Measurements from ENCODE around the gene CEP95.
"Not testable (repeated sequence)": the region's sequence is repeated elsewhere in the genome, so short reads cannot be mapped to it uniquely, and the experiment has no call there.

CEP95 gene

GRCh38 chr17:64506576-64507412 is at the start of gene CEP95:
Gene CEP95 (plus strand): TSS chr17:64506977. CDS start chr17:64507098, 121 bp downstream.
- POLR2A ChIA-PET, result interaction anchor here (0.7 to 4.0 kb wide), 10 partner anchors 9 to 446 kb away, joined by 3 to 89 read pairs (median 4); partner anchors contain the start of gene POLG2
- CTCF ChIA-PET, result interaction anchor here (0.7 to 1.9 kb wide), 8 partner anchors 8 to 142 kb away, joined by 3 to 9 read pairs (median 4); partner anchors contain the start of gene POLG2
- peak; percentile 94 for DNase-seq (ENCODE audit: extremely low spot score)
- TF ChIP-seq, protein P1, sequence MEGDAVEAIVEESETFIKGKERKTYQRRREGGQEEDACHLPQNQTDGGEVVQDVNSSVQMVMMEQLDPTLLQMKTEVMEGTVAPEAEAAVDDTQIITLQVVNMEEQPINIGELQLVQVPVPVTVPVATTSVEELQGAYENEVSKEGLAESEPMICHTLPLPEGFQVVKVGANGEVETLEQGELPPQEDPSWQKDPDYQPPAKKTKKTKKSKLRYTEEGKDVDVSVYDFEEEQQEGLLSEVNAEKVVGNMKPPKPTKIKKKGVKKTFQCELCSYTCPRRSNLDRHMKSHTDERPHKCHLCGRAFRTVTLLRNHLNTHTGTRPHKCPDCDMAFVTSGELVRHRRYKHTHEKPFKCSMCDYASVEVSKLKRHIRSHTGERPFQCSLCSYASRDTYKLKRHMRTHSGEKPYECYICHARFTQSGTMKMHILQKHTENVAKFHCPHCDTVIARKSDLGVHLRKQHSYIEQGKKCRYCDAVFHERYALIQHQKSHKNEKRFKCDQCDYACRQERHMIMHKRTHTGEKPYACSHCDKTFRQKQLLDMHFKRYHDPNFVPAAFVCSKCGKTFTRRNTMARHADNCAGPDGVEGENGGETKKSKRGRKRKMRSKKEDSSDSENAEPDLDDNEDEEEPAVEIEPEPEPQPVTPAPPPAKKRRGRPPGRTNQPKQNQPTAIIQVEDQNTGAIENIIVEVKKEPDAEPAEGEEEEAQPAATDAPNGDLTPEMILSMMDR (IDR thresholded peaks at IDR 0.05; ENCODE audit: control extremely low read depth, extremely low read depth, low read depth, missing control alignments), result no peak

DNA sequence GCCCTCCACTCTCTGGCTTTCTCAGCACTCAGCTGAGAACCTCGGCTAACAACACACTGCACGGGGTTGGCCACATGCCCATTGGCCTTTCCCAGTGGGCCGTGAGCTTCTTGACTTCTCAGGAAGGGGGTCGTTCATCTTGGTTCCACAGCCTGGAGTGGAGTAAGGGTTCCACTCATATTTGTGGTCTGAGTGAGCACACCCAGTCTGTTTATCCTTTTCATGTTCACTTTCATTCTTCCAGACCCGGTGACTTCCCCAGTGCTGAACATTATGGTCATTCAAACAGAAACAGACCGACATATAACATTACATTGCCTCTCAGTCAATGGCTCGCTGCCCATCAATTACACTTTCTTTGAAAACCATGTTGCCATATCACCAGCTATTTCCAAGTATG is 49.6 kb upstream of the CEP95 start:
- no peak for DNase-seq (ENCODE audit: extremely low spot score)
- POLR2A ChIA-PET, result no interaction called here
- CTCF ChIA-PET, result interaction anchor here (1.5 to 5.1 kb wide), 4 partner anchors 30 to 38 kb away, joined by 3 to 24 read pairs (median 4); no protein-coding TSS in a partner anchor
- TF ChIP-seq, protein P1 (IDR thresholded peaks at IDR 0.05; ENCODE audit: control extremely low read depth, extremely low read depth, low read depth, missing control alignments), result no peak

GRCh38 chr17:64458756-64459155 is 48.0 kb upstream of the CEP95 start:
- CTCF ChIA-PET, result interaction anchor here (1.5 to 5.1 kb wide), 3 partner anchors 9 to 39 kb away, joined by 4 to 24 read pairs (median 5); no protein-coding TSS in a partner anchor
- POLR2A ChIA-PET, result no interaction called here
- no peak for DNase-seq (ENCODE audit: extremely low spot score)
- TF ChIP-seq, protein P1 (IDR thresholded peaks at IDR 0.05; ENCODE audit: control extremely low read depth, extremely low read depth, low read depth, missing control alignments), result no peak

GRCh38 chr17:64459284-64459747 is 47.5 kb upstream of the CEP95 start:
- CTCF ChIA-PET, result interaction anchor here (1.3 to 1.9 kb wide), 3 partner anchors 8 to 28 kb away, joined by 3 to 5 read pairs (median 4); no protein-coding TSS in a partner anchor
- no peak for DNase-seq (ENCODE audit: extremely low spot score)
- POLR2A ChIA-PET, result no interaction called here
- TF ChIP-seq, protein P1 (IDR thresholded peaks at IDR 0.05; ENCODE audit: control extremely low read depth, extremely low read depth, low read depth, missing control alignments), result no peak

DNA sequence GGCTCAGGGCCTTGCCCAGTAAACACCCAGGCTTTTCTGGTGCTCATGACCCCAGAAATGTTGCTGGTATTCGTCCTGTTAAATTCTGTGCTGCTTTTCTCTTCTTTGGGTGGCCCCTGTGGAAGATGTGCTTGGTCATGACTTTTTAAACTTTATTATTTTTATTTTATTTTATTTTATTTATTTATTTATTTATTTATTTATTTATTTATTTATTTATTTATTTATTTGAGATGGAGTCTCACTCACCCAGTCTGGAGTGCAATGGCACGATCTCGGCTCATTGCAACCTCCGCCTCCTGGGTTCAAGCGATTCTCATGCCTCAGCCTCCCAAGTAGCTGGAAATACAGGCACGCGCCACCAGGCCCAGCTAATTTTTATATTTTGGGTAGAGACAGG is 47.0 kb upstream of the CEP95 start:
- POLR2A ChIA-PET; DNase-seq (ENCODE audit: extremely low spot score): not testable (repeated sequence)
- CTCF ChIA-PET, result interaction anchor here (1.3 to 1.9 kb wide), 3 partner anchors 8 to 28 kb away, joined by 3 to 5 read pairs (median 4); no protein-coding TSS in a partner anchor

- CTCF ChIA-PET, result interaction anchor here (0.7 to 1.3 kb wide), 2 partner anchors 9 to 41 kb away, joined by 3 read pairs; no protein-coding TSS in a partner anchor
- POLR2A ChIA-PET, result no interaction called here
- DNase-seq (ENCODE audit: extremely low spot score), result no peak
- TF ChIP-seq, protein P1 (IDR thresholded peaks at IDR 0.05; ENCODE audit: control extremely low read depth, extremely low read depth, low read depth, missing control alignments), result no peak
These were observed 45.8 kb upstream of the CEP95 start for GRCh38 chr17:64460955-64461354.

GRCh38 chr17:64461788-64462187 is 45.0 kb upstream of the CEP95 start:
- POLR2A ChIA-PET, result no interaction called here
- no peak for DNase-seq (ENCODE audit: extremely low spot score)
- CTCF ChIA-PET, result no interaction called here
- TF ChIP-seq, protein P1 (IDR thresholded peaks at IDR 0.05; ENCODE audit: control extremely low read depth, extremely low read depth, low read depth, missing control alignments), result no peak

All from GM10248 (cell line).